HG03066 (cell line): Measurements from ENCODE around the gene NR2F6.
"Not testable (repeated sequence)": the region's sequence is repeated elsewhere in the genome, so short reads cannot be mapped to it uniquely, and the experiment has no call there.

Experiments
- ATAC-seq: cut with Tn5 transposase; IDR thresholded peaks from one replicate; pipeline ENCODE4 v1.9.1; 2021; ENCODE audit warnings: low read depth; ENCODE audit not compliant: unreplicated experiment

NR2F6 gene

GRCh38 chr19:17214508-17215126 lies 31.1 kb downstream of the NR2F6 start:
- no peak for ATAC-seq

- ATAC-seq, result no peak
These were observed 32.4 kb downstream of the NR2F6 start for GRCh38 chr19:17213334-17213733.

- no peak for ATAC-seq
These were observed 33.9 kb downstream of the NR2F6 start for GRCh38 chr19:17211547-17212446.

GRCh38 chr19:17210296-17210695 lies 35.4 kb downstream of the NR2F6 start:
- ATAC-seq, result no peak

- no peak for ATAC-seq
These were observed 36.3 kb downstream of the NR2F6 start for GRCh38 chr19:17209126-17210036.

GRCh38 chr19:17206736-17207581 lies 38.8 kb downstream of the NR2F6 start:
- ATAC-seq, result no peak

- no peak for ATAC-seq
These were observed 40.2 kb downstream of the NR2F6 start for GRCh38 chr19:17205237-17206140.

- no peak for ATAC-seq
These were observed 43.0 kb downstream of the NR2F6 start for GRCh38 chr19:17202713-17203112.

GRCh38 chr19:17202249-17202648 lies 43.5 kb downstream of the NR2F6 start:
- no peak for ATAC-seq

GRCh38 chr19:17200408-17201079 lies 45.2 kb downstream of the NR2F6 start:
- no peak for ATAC-seq

- ATAC-seq, result no peak
These were observed 48.1 kb downstream of the NR2F6 start for GRCh38 chr19:17197666-17198065.

- ATAC-seq, result no peak
These were observed 49.1 kb downstream of the NR2F6 start for GRCh38 chr19:17196610-17197009.

- no peak for ATAC-seq
These were observed 50.6 kb downstream of the NR2F6 start for GRCh38 chr19:17195106-17195505.

- no peak for ATAC-seq
These were observed 51.1 kb downstream of the NR2F6 start for GRCh38 chr19:17194608-17195007.

- no peak for ATAC-seq
These were observed 53.0 kb downstream of the NR2F6 start for GRCh38 chr19:17192751-17193150.

- not testable (repeated sequence) for ATAC-seq
These were observed 54.0 kb downstream of the NR2F6 start for GRCh38 chr19:17191736-17192135.

- ATAC-seq, result no peak
These were observed 60.1 kb downstream of the NR2F6 start for GRCh38 chr19:17185590-17185989.

GRCh38 chr19:17184371-17184841 lies 61.3 kb downstream of the NR2F6 start:
- no peak for ATAC-seq
